Measurements from ENCODE around the gene BPIFB6. TPM values are rescaled to one million over a fixed set of nuclear protein-coding genes. Genes with fewer than 3 reads are reported as not detected.

Gene BPIFB6
- total and polyA plus RNA-seq, 4 donors: not detected

DNA sequence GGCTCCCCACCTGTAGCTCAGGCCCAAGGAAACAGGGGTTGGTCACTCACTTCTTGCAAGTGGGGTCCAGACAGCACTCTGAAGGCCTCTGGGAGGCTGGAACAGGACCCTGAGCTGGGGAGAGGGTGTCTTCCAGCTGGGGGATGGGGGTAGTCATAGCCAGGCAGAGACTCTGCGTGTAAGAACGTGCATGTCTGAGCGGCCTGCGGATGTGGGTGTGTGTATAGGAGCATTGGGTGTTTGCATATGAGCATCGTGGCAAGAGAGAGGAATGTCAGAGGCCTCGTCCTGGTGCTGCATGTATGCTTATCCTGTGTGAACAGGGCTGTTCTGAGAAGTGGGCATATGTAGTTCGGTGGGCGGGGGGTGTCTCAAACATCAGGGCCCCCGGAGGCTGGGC is 34.3 kb downstream of the BPIFB6 start:
- H3K9ac ChIP-seq (ENCODE audit: low read depth in 1 of 2, low read length in 2 of 2): no peak overlapping the region
- no peak overlapping the region for H3K4me3 ChIP-seq (ENCODE audit: low read depth in 1 of 3, low read length in 3 of 3)
- TF ChIP-seq FOXA2 (IDR thresholded peaks at IDR 0.05): no peak
- no peak for DNase-seq (ENCODE audit: low spot score)
- no peaks in the 10 kb centered on the region for H3K9me3 ChIP-seq (ENCODE audit: control insufficient read depth in 4 of 4, low read length in 3 of 4)
- no peaks in the 10 kb centered on the region for H3K27me3 ChIP-seq (ENCODE audit: control insufficient read depth in 4 of 4, insufficient read depth in 4 of 4, low read length in 3 of 4)
- H3K4me1 ChIP-seq (ENCODE audit: control insufficient read depth in 4 of 4, insufficient read depth in 4 of 4, low read length in 3 of 4): no peaks in the 10 kb centered on the region
- H3K27ac ChIP-seq (ENCODE audit: low read depth in 1 of 2, low read length in 2 of 2): no peak overlapping the region
- H3K36me3 ChIP-seq (ENCODE audit: control insufficient read depth in 4 of 4, insufficient read depth in 3 of 4, low read depth in 1 of 4, low read length in 3 of 4): no peaks in the 10 kb centered on the region
- 88% methylated on average over 9 of the region's 9 CpGs for WGBS

DNA sequence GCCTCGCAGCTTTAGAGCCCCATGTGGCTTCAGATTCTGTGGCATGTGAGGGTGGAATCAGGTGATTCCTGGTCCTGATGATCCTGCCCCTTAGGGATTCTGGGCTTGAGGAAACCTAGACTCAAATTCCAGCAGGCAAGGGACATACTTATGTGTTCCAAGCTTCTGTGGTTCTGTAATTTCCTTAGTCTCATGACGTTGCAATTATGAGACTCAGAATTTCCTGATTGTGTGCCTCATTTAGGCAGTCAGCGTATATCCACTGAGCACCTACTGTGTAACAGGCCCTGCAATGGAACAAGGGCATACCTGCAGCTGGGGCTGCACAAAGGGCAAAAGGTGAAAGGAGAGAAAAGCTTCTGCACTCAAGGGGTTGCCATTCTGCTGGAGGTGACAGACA is 36.4 kb downstream of the BPIFB6 start:
- no peak overlapping the region for H3K27ac ChIP-seq (ENCODE audit: low read depth in 1 of 2, low read length in 2 of 2)
- no peaks in the 10 kb centered on the region for H3K4me1 ChIP-seq (ENCODE audit: control insufficient read depth in 4 of 4, insufficient read depth in 4 of 4, low read length in 3 of 4)
- no peak for TF ChIP-seq HNF4G (IDR thresholded peaks at IDR 0.05)
- no peak for TF ChIP-seq JUND (IDR thresholded peaks at IDR 0.05)
- TF ChIP-seq FOXA2 (IDR thresholded peaks at IDR 0.05): no peak
- TF ChIP-seq, protein P1, sequence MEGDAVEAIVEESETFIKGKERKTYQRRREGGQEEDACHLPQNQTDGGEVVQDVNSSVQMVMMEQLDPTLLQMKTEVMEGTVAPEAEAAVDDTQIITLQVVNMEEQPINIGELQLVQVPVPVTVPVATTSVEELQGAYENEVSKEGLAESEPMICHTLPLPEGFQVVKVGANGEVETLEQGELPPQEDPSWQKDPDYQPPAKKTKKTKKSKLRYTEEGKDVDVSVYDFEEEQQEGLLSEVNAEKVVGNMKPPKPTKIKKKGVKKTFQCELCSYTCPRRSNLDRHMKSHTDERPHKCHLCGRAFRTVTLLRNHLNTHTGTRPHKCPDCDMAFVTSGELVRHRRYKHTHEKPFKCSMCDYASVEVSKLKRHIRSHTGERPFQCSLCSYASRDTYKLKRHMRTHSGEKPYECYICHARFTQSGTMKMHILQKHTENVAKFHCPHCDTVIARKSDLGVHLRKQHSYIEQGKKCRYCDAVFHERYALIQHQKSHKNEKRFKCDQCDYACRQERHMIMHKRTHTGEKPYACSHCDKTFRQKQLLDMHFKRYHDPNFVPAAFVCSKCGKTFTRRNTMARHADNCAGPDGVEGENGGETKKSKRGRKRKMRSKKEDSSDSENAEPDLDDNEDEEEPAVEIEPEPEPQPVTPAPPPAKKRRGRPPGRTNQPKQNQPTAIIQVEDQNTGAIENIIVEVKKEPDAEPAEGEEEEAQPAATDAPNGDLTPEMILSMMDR (IDR thresholded peaks at IDR 0.05; ENCODE audit: low read depth, low read length, missing input control): no peak
- no peak for TF ChIP-seq RXRA (IDR thresholded peaks at IDR 0.05)
- no peak for TF ChIP-seq GABPA (IDR thresholded peaks at IDR 0.05 in 1 of 2, conservative IDR thresholded peaks at IDR 0.05 in 1 of 2)
- no peak for TF ChIP-seq RAD21 (IDR thresholded peaks at IDR 0.05)
- TF ChIP-seq, protein P2, sequence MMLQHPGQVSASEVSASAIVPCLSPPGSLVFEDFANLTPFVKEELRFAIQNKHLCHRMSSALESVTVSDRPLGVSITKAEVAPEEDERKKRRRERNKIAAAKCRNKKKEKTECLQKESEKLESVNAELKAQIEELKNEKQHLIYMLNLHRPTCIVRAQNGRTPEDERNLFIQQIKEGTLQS (IDR thresholded peaks at IDR 0.05): no peak
- TF ChIP-seq FOXA1 (IDR thresholded peaks at IDR 0.05): no peak
- no peak for TF ChIP-seq TAF1 (conservative IDR thresholded peaks at IDR 0.05)
- no peak overlapping the region for H3K4me3 ChIP-seq (ENCODE audit: low read depth in 1 of 3, low read length in 3 of 3)
- DNase-seq (ENCODE audit: low spot score): no peak
- no peaks in the 10 kb centered on the region for H3K9me3 ChIP-seq (ENCODE audit: control insufficient read depth in 4 of 4, low read length in 3 of 4)
- H3K27me3 ChIP-seq (ENCODE audit: control insufficient read depth in 4 of 4, insufficient read depth in 4 of 4, low read length in 3 of 4): no peaks in the 10 kb centered on the region
- no peaks in the 10 kb centered on the region for H3K36me3 ChIP-seq (ENCODE audit: control insufficient read depth in 4 of 4, insufficient read depth in 3 of 4, low read depth in 1 of 4, low read length in 3 of 4)
- no peak overlapping the region for H3K9ac ChIP-seq (ENCODE audit: low read depth in 1 of 2, low read length in 2 of 2)
- WGBS: 78% methylated on average over 3 of the region's 3 CpGs

DNA sequence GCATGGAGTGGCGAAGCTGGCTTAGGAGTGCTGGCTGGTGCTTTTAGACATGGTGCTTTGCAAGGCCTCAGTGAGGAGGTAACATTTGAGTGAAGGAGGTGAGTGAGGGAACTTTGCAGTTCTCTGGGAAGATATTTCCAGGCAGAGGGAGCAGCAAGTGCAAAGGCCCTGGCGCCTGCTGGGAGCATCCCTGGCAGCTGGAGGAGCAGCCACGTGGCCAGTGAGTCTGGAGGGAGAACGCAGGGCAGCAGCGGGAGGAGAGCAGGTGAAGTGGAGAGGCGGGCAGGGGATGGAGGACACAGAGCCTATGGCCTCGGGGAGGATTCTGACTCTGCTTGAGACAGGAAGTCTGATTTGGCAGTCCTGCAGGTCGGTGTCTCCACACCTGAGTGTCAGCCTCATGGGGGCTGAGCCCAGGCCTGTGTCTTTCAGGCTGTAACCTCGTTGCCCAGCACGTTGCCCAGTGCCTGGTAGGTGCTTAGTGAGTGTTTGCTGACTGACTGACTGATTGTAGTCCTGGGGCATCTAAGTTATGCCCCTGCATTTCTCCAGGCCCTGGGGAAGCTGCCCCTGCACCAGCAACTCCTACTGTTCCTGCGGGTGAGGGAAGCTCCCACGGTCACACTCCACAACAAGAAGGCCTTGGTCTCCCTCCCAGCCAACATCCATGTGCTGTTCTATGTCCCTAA is 36.9 kb downstream of the BPIFB6 start:
- DNase-seq (ENCODE audit: low spot score): no peak
- TF ChIP-seq EGR1 (IDR thresholded peaks at IDR 0.05; ENCODE audit: low read depth in 2 of 2) (no peak), JUND (IDR thresholded peaks at IDR 0.05) (no peak), FOXA1 (IDR thresholded peaks at IDR 0.05) (no peak), HNF4A (conservative IDR thresholded peaks at IDR 0.05) (no peak), GABPA (IDR thresholded peaks at IDR 0.05 in 1 of 2, conservative IDR thresholded peaks at IDR 0.05 in 1 of 2) (no peak), SP1 (IDR thresholded peaks at IDR 0.05) (no peak), YY1 (IDR thresholded peaks at IDR 0.05) (no peak)
- TF ChIP-seq, protein P3, sequence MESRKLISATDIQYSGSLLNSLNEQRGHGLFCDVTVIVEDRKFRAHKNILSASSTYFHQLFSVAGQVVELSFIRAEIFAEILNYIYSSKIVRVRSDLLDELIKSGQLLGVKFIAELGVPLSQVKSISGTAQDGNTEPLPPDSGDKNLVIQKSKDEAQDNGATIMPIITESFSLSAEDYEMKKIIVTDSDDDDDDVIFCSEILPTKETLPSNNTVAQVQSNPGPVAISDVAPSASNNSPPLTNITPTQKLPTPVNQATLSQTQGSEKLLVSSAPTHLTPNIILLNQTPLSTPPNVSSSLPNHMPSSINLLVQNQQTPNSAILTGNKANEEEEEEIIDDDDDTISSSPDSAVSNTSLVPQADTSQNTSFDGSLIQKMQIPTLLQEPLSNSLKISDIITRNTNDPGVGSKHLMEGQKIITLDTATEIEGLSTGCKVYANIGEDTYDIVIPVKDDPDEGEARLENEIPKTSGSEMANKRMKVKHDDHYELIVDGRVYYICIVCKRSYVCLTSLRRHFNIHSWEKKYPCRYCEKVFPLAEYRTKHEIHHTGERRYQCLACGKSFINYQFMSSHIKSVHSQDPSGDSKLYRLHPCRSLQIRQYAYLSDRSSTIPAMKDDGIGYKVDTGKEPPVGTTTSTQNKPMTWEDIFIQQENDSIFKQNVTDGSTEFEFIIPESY (IDR thresholded peaks at IDR 0.05): no peak
- TF ChIP-seq, protein P4, sequence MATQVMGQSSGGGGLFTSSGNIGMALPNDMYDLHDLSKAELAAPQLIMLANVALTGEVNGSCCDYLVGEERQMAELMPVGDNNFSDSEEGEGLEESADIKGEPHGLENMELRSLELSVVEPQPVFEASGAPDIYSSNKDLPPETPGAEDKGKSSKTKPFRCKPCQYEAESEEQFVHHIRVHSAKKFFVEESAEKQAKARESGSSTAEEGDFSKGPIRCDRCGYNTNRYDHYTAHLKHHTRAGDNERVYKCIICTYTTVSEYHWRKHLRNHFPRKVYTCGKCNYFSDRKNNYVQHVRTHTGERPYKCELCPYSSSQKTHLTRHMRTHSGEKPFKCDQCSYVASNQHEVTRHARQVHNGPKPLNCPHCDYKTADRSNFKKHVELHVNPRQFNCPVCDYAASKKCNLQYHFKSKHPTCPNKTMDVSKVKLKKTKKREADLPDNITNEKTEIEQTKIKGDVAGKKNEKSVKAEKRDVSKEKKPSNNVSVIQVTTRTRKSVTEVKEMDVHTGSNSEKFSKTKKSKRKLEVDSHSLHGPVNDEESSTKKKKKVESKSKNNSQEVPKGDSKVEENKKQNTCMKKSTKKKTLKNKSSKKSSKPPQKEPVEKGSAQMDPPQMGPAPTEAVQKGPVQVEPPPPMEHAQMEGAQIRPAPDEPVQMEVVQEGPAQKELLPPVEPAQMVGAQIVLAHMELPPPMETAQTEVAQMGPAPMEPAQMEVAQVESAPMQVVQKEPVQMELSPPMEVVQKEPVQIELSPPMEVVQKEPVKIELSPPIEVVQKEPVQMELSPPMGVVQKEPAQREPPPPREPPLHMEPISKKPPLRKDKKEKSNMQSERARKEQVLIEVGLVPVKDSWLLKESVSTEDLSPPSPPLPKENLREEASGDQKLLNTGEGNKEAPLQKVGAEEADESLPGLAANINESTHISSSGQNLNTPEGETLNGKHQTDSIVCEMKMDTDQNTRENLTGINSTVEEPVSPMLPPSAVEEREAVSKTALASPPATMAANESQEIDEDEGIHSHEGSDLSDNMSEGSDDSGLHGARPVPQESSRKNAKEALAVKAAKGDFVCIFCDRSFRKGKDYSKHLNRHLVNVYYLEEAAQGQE (IDR thresholded peaks at IDR 0.05): no peak
- TF ChIP-seq, protein P2 (IDR thresholded peaks at IDR 0.05): no peak
- H3K9me3 ChIP-seq (ENCODE audit: control insufficient read depth in 4 of 4, low read length in 3 of 4): no peaks in the 10 kb centered on the region
- no peaks in the 10 kb centered on the region for H3K36me3 ChIP-seq (ENCODE audit: control insufficient read depth in 4 of 4, insufficient read depth in 3 of 4, low read depth in 1 of 4, low read length in 3 of 4)
- no peaks in the 10 kb centered on the region for H3K27me3 ChIP-seq (ENCODE audit: control insufficient read depth in 4 of 4, insufficient read depth in 4 of 4, low read length in 3 of 4)
- no peak overlapping the region for H3K9ac ChIP-seq (ENCODE audit: low read depth in 1 of 2, low read length in 2 of 2)
- 86% methylated on average over 12 of the region's 12 CpGs for WGBS
- no peaks in the 10 kb centered on the region for H3K4me1 ChIP-seq (ENCODE audit: control insufficient read depth in 4 of 4, insufficient read depth in 4 of 4, low read length in 3 of 4)
- H3K4me3 ChIP-seq (ENCODE audit: low read depth in 1 of 3, low read length in 3 of 3): no peak overlapping the region
- no peak overlapping the region for H3K27ac ChIP-seq (ENCODE audit: low read depth in 1 of 2, low read length in 2 of 2)
